ENCODE measurements around the gene LDLRAP1.

DNA sequence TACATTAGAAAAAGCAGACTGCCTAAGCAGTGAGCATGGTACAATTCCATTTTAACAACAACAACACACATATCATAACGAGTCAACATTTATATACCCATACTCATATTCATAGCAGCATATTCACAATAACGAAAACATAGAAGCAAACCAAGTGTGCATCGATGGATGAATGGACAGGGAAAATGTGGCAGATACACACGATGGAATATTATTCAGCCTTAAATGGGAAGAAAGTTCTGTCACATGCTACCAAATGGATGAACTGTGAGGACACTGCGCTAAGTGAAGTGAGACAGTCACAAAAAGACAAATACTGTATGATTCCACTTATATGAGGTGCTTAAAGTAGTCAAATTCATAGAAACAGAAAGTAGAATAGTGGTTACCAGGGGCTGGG, 63.7 kb downstream of the LDLRAP1 start:
- no peak for TF ChIP-seq POLR2AphosphoS5 (IDR thresholded peaks at IDR 0.05)
- no peak for TF ChIP-seq EP300 (conservative IDR thresholded peaks at IDR 0.05; ENCODE audit: poor library complexity, severe bottlenecking)
- TF ChIP-seq RAD21 (conservative IDR thresholded peaks at IDR 0.05) = no peak
- TF ChIP-seq, protein P1, sequence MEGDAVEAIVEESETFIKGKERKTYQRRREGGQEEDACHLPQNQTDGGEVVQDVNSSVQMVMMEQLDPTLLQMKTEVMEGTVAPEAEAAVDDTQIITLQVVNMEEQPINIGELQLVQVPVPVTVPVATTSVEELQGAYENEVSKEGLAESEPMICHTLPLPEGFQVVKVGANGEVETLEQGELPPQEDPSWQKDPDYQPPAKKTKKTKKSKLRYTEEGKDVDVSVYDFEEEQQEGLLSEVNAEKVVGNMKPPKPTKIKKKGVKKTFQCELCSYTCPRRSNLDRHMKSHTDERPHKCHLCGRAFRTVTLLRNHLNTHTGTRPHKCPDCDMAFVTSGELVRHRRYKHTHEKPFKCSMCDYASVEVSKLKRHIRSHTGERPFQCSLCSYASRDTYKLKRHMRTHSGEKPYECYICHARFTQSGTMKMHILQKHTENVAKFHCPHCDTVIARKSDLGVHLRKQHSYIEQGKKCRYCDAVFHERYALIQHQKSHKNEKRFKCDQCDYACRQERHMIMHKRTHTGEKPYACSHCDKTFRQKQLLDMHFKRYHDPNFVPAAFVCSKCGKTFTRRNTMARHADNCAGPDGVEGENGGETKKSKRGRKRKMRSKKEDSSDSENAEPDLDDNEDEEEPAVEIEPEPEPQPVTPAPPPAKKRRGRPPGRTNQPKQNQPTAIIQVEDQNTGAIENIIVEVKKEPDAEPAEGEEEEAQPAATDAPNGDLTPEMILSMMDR (IDR thresholded peaks at IDR 0.05; ENCODE audit: poor library complexity, severe bottlenecking) = no peak
- no peak for TF ChIP-seq EZH2 (IDR thresholded peaks at IDR 0.05; ENCODE audit: borderline replicate concordance, insufficient read depth, low read length, poor library complexity, severe bottlenecking)
- TF ChIP-seq, protein P2, sequence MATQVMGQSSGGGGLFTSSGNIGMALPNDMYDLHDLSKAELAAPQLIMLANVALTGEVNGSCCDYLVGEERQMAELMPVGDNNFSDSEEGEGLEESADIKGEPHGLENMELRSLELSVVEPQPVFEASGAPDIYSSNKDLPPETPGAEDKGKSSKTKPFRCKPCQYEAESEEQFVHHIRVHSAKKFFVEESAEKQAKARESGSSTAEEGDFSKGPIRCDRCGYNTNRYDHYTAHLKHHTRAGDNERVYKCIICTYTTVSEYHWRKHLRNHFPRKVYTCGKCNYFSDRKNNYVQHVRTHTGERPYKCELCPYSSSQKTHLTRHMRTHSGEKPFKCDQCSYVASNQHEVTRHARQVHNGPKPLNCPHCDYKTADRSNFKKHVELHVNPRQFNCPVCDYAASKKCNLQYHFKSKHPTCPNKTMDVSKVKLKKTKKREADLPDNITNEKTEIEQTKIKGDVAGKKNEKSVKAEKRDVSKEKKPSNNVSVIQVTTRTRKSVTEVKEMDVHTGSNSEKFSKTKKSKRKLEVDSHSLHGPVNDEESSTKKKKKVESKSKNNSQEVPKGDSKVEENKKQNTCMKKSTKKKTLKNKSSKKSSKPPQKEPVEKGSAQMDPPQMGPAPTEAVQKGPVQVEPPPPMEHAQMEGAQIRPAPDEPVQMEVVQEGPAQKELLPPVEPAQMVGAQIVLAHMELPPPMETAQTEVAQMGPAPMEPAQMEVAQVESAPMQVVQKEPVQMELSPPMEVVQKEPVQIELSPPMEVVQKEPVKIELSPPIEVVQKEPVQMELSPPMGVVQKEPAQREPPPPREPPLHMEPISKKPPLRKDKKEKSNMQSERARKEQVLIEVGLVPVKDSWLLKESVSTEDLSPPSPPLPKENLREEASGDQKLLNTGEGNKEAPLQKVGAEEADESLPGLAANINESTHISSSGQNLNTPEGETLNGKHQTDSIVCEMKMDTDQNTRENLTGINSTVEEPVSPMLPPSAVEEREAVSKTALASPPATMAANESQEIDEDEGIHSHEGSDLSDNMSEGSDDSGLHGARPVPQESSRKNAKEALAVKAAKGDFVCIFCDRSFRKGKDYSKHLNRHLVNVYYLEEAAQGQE (IDR thresholded peaks at IDR 0.05; ENCODE audit: borderline replicate concordance) = no peak
- no peak for TF ChIP-seq MXI1 (conservative IDR thresholded peaks at IDR 0.05; ENCODE audit: poor library complexity, severe bottlenecking)
- TF ChIP-seq TAF1 (IDR thresholded peaks at IDR 0.05; ENCODE audit: low read depth) = no peak
